ENCODE results near the gene PGLYRP1. TPM values are rescaled to one million over a fixed set of nuclear protein-coding genes. Genes with fewer than 3 reads are reported as not detected.
A peak's percentile ranks its signal among the peaks of the same experiment; 100 is the strongest.

Gene PGLYRP1
- total RNA-seq, result under 1 TPM in 1 of 4 donors, not detected in 3; 0.76 TPM
- polyA plus RNA-seq, result under 1 TPM in 1 of 3 donors, not detected in 2; 0.08 TPM
- long read RNA-seq, donor 1, partial matches to known transcripts, result 0 of 1 reads
- long read RNA-seq, donor 1, other reads (novel, unspliced or antisense), result 0 of 1 reads
- long read RNA-seq, donor 2, partial matches to known transcripts, result 0 of 1 reads
- long read RNA-seq, donor 2, other reads (novel, unspliced or antisense), result 1 of 1 reads

- ATAC-seq (peak in 3 of 4 donors; percentile 7 to 23 (median 21)), DNase-seq (no peak)
- H3K4me1 ChIP-seq, result no peaks in the 10 kb centered on the region
- H3K36me3 ChIP-seq (ENCODE audit: insufficient read depth in 1 of 2, low read depth in 1 of 2), result no peaks in the 10 kb centered on the region
- H3K27ac ChIP-seq, result no peak within 1 kb of the TSS
- H3K4me3 ChIP-seq, result no peak within 1 kb of the TSS
- no peak for TF ChIP-seq CTCF (IDR thresholded peaks at IDR 0.05)
- WGBS, 3 donors, result 14 to 27% (median 20%) methylated on average over 40 to 47 of the region's 47 CpGs
- H3K27me3 ChIP-seq (ENCODE audit: insufficient read depth in 3 of 3, low read length in 2 of 3), result peaks cover 0 to 49% (median 5%) of the 10 kb centered on the region in 3 donors
- intact Hi-C loops (cut with DNase I), result no loop called here
- no peaks in the 10 kb centered on the region for H3K9me3 ChIP-seq
Observed at GRCh38 chr19:46022431-46023310, at the start of gene PGLYRP1. Gene PGLYRP1, minus strand, starts transcription at chr19:46023053. Its CDS starts 32 bp downstream, at chr19:46023021.

GRCh38 chr19:46069806-46070341, 47.0 kb upstream of the PGLYRP1 start:
- H3K27me3 ChIP-seq (ENCODE audit: insufficient read depth in 3 of 3, low read length in 2 of 3), result peaks cover 2 to 61% (median 4%) of the 10 kb centered on the region in 3 donors
- DNase-seq (no peak), ATAC-seq (no peak)
- no peaks in the 10 kb centered on the region for H3K36me3 ChIP-seq (ENCODE audit: insufficient read depth in 1 of 2, low read depth in 1 of 2)
- no peaks in the 10 kb centered on the region for H3K9me3 ChIP-seq
- no peak overlapping the region for H3K4me3 ChIP-seq
- intact Hi-C loops (cut with DNase I), result loop anchor here in 1 of 2 donors (10.0 kb wide), 1 partner anchor 185 kb away; no protein-coding TSS in a partner anchor
- no peaks in the 10 kb centered on the region for H3K4me1 ChIP-seq
- no peak overlapping the region for H3K27ac ChIP-seq
- WGBS, 3 donors, result 36 to 43% (median 37%) methylated on average over 6 of the region's 6 CpGs
- no peak for TF ChIP-seq CTCF (IDR thresholded peaks at IDR 0.05)

- no peak for DNase-seq
- peaks cover 2 to 56% (median 4%) of the 10 kb centered on the region in 3 donors for H3K27me3 ChIP-seq (ENCODE audit: insufficient read depth in 3 of 3, low read length in 2 of 3)
- intact Hi-C loops (cut with DNase I), result loop anchor here in 1 of 2 donors (10.0 kb wide), 1 partner anchor 186 kb away; no protein-coding TSS in a partner anchor
Observed at GRCh38 chr19:46068345-46069258, 45.7 kb upstream of the PGLYRP1 start.

More at GRCh38 chr19:46068345-46069258, 45.7 kb upstream of the PGLYRP1 start:
- no peak overlapping the region for H3K4me3 ChIP-seq
- no peaks in the 10 kb centered on the region for H3K36me3 ChIP-seq (ENCODE audit: insufficient read depth in 1 of 2, low read depth in 1 of 2)
- no peak for ATAC-seq
- H3K4me1 ChIP-seq, result no peaks in the 10 kb centered on the region
- WGBS, 3 donors, result 66 to 70% (median 68%) methylated on average over 12 of the region's 12 CpGs
- no peak overlapping the region for H3K27ac ChIP-seq
- no peak for TF ChIP-seq CTCF (IDR thresholded peaks at IDR 0.05)
- no peaks in the 10 kb centered on the region for H3K9me3 ChIP-seq

Data from psoas muscle (tissue), 8 donors.